Measurements from ENCODE around the gene RABAC1.
"Not testable (repeated sequence)": the region's sequence is repeated elsewhere in the genome, so short reads cannot be mapped to it uniquely, and the experiment has no call there.

The RABAC1 gene

DNA sequence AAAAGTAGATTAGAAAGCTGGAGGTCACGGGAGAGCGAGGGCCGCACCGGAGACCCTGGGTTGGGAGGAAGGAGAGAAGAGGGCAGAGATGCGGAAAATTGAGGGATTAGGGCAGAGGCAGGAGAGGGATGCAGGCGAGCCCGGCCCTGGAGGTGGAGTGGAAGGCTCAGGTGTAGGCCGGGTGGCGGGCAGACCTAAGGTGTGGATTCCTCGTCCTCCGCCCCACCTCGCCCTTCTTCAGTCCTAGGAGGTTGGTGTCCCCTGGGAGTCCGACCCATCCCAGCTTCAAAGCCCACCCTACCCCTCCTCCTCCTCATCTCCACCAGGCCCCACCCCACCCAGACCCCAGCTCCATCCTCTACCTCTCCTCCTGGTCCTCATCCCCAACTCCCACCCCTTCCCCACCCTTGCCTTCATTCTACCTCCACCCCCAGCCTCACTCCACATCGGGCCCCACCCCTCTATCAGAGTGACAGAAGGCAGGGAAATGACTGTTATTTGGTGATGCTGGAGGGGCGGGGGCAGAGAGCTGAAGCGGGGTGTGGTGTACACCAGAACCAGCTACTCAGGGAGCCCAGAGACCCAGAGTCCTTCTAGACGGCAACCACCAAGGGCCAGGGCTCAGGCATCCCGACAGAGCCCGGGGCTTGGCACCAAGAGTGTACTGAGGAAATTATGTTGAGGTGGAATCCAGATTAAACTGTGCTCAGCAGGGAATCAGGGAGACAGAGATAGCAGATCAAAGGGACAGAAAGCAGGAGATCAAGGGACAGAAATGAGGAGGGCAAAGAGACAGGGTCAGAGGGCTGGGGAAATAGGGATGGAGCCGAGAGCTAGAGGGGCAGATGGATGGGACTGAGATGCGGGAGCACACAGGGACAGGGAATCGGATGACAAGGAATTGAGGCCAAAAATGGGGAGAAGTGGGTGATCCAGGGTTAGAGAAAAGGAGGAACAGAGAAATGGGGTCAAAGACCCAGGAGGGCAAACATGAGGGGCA is 37.2 kb downstream of the RABAC1 start:
- Mint-ChIP-seq H3K4me1 (peaks cover 22% of the 10 kb centered on the region), H3K27ac (no peak overlapping the region), H3K4me3 (no peak overlapping the region), H3K9me3 (no peaks in the 10 kb centered on the region), H3K36me3 (no peaks in the 10 kb centered on the region)
- ATAC-seq (no peak), DNase-seq (ENCODE audit: low spot score in 2 of 2) (no peak)

DNA sequence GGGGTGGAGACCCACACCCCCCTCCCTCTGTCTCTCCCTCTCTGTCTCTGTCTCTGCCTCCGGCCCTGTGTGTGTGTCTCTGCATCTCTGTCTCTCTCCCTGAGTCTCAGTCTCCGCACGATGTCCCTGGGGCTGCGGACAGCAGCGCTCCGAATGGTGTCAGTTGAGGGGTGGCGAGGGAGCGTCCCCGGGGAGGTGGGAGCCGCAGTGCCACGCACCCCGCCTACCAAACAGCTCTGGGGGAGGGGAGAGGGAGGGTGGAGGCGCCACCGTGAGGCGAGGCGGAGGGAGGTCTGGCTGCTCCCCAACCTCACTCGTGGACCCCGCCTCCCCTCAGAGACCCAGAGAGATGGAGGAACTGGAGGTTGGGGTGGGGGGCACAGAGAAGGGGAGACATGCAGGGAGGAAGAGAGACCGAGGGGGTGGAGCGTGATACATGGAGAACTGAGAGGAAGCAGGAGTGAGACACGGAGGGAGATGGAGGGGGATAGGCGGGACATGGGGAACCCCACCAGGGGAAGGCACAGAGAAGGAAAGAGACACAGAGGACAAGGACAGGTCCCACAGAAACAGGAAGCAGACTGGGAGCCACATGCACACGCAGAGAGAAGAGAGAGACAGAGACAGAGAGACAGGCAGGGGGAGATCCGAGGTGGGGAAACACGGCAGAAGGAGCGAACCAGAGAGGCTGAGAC is 38.1 kb downstream of the RABAC1 start:
- H3K9me3 Mint-ChIP-seq = no peaks in the 10 kb centered on the region
- H3K27ac Mint-ChIP-seq = no peak overlapping the region
- no peaks in the 10 kb centered on the region for H3K36me3 Mint-ChIP-seq
- DNase-seq (ENCODE audit: low spot score in 2 of 2) = no peak
- H3K4me3 Mint-ChIP-seq = no peak overlapping the region
- H3K4me1 Mint-ChIP-seq = peaks cover 22% of the 10 kb centered on the region
- ATAC-seq = no peak

GRCh38 chr19:41919948-41920712 is 39.0 kb downstream of the RABAC1 start:
- ATAC-seq = peak; percentile 38
- Mint-ChIP-seq H3K9me3 (no peaks in the 10 kb centered on the region), H3K27ac (no peak overlapping the region), H3K4me3 (no peak overlapping the region), H3K36me3 (no peaks in the 10 kb centered on the region), H3K4me1 (peaks cover 22% of the 10 kb centered on the region)
- no peak for DNase-seq (ENCODE audit: low spot score in 2 of 2)

DNA sequence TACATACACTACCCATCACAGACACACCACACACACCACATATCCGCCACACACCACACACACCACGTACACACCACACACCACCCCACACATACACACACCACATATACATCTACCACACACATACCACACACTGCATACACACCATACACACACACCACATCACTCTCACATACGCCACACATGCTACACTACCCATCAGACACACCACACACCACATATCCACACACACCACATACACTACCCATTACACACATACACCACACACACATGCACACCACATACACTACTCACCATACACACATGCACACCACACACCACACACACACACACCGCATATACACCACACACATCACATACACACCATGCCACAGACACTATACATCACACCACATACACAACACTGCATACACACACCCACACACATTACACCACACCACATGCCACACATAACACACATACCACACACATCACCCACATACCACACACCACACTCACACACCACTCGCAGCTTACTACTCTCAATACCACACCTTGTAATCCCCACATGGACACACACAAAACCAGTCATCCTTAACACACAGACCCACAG is 40.4 kb downstream of the RABAC1 start:
- DNase-seq (ENCODE audit: low spot score in 2 of 2) (no peak), ATAC-seq (peak; percentile 6)
- H3K36me3 Mint-ChIP-seq = peaks cover under 1% of the 10 kb centered on the region
- no peak overlapping the region for H3K27ac Mint-ChIP-seq
- no peak overlapping the region for H3K4me3 Mint-ChIP-seq
- peaks cover 31% of the 10 kb centered on the region for H3K4me1 Mint-ChIP-seq
- H3K9me3 Mint-ChIP-seq = no peaks in the 10 kb centered on the region

DNA sequence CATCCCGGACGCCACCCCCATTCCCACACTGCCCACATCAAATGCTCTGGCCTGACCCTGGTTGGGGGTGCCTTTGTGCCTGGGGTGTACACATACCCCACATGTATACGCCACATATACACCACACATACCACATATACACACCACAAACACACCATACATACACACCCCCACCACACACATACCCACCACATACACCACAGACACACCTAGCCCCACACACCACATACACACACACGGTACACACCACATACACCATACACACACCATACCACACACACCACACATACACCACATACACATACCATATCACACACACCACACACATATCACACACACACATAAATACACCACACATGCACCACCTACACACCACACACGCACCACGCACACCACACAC is 41.0 kb downstream of the RABAC1 start:
- Mint-ChIP-seq H3K9me3 (no peaks in the 10 kb centered on the region), H3K27ac (no peak overlapping the region), H3K4me3 (no peak overlapping the region), H3K4me1 (peaks cover 30% of the 10 kb centered on the region), H3K36me3 (peaks cover 6% of the 10 kb centered on the region)
- DNase-seq (ENCODE audit: low spot score in 2 of 2) (no peak), ATAC-seq (no peak)

- no peak overlapping the region for H3K4me3 Mint-ChIP-seq
- no peak overlapping the region for H3K27ac Mint-ChIP-seq
- H3K9me3 Mint-ChIP-seq = no peaks in the 10 kb centered on the region
- no peak for DNase-seq (ENCODE audit: low spot score in 2 of 2)
- ATAC-seq = no peak
- peaks cover 27% of the 10 kb centered on the region for H3K4me1 Mint-ChIP-seq
- peaks cover 7% of the 10 kb centered on the region for H3K36me3 Mint-ChIP-seq
Observed at GRCh38 chr19:41917676-41918075, 41.4 kb downstream of the RABAC1 start.

DNA sequence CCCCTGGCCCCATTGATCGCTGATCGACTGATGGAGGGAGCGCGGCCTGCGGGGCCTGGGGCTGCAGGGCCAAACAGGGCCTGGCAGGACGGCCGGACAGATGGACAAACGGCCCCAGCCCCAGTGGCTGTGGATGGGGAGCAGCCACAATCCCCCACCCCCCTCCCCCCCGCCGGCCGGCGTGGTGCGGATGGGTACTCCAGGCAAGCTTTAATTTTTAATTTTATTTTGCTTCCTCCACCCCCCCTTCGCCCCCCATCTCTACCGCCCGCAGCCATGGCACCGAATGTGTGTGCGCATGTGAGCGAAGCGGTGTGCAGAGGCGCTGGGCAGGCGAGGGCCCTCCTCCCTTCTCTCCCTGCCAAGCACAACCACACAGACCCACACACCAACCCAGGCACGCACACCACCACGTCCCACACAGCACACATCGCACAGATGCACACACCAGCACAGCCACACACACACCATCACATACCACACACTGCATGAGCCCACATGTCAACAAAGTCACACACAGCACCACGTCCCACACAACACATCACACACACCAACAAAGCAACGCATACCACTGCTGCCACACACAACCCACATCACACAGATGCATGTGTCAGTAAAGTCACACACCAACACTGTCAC is 43.2 kb downstream of the RABAC1 start:
- H3K4me1 Mint-ChIP-seq = peaks cover 31% of the 10 kb centered on the region
- H3K9me3 Mint-ChIP-seq = no peaks in the 10 kb centered on the region
- H3K27ac Mint-ChIP-seq = no peak overlapping the region
- DNase-seq (ENCODE audit: low spot score in 2 of 2) (no peak), ATAC-seq (no peak)
- peaks cover 22% of the 10 kb centered on the region for H3K36me3 Mint-ChIP-seq
- H3K4me3 Mint-ChIP-seq = no peak overlapping the region

GRCh38 chr19:41915021-41915775 is 43.9 kb downstream of the RABAC1 start:
- no peak for ATAC-seq
- Mint-ChIP-seq H3K4me1 (peaks cover 38% of the 10 kb centered on the region), H3K36me3 (peaks cover 29% of the 10 kb centered on the region), H3K27ac (no peak overlapping the region), H3K9me3 (no peaks in the 10 kb centered on the region), H3K4me3 (no peak overlapping the region)
- no peak for DNase-seq (ENCODE audit: low spot score in 2 of 2)

DNA sequence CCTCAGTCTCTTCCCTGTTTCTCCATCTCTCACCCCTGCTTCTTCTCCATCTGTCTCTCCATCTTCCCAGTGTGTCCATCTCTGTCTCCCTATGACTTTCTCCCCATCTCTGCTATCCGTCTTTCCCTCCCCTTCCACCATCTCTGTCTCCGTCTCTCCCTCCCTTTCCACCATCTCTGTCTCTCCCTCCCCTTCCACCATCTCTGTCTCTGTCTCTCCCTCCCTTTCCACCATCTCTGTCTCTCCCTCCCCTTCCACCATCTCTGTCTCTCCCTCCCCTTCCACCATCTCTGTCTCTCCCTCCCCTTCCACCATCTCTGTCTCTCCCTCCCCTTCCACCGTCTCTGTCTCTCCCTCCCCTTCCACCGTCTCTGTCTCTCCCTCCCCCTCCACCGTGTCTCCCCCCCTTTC is 44.7 kb downstream of the RABAC1 start:
- H3K27ac Mint-ChIP-seq; DNase-seq (ENCODE audit: low spot score in 2 of 2); ATAC-seq; H3K4me3 Mint-ChIP-seq; H3K9me3 Mint-ChIP-seq: not testable (repeated sequence)
- Mint-ChIP-seq H3K36me3 (peaks cover 36% of the 10 kb centered on the region), H3K4me1 (peaks cover 39% of the 10 kb centered on the region)

DNA sequence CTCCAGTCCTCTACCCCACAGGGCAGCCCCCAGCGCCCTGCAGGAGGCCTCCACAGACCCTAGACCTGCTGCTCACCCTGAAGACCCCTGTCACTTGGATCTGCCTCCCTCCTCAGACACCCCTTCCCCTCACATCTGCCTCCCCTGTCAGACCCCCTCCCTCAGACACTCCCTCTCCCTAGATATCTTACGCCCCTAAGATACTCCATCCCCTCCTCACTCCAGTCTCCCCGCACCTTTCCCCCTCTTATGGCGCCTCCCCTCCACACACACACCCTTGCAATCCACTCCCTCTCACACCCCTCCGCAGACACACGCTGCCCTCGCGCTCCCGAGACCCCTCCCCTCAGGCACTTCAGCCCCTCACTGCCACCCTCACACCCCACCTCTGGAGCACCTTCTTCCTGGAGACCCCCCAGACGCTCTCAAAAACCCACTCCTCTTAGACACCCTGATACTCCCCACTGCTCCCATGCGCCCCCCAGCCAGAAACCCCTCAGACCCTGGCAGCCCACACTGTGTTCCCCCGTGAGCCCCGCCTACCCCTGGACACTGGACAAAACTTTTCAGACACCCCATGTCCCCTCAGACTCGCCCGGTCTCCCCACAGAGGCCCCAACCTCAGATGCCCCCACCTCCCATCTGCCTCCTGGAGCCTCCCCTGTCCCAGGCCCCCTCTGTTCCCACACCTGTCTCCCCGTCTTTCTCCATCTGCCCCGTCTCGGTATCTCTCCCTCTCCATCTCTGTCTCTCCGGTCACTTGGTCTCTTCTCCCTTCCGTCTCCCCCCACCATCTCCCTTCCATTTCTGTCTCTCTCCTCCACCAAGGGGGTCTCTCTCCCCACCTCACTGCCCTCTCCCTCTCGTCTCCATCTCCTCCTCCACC is 45.3 kb downstream of the RABAC1 start:
- ATAC-seq = peak; percentile 2

GRCh38 chr19:41912899-41913537 is 46.1 kb downstream of the RABAC1 start:
- H3K27ac Mint-ChIP-seq = peak overlapping the region; percentile 82
- no peak overlapping the region for H3K4me3 Mint-ChIP-seq
- peaks cover 39% of the 10 kb centered on the region for H3K4me1 Mint-ChIP-seq
- no peaks in the 10 kb centered on the region for H3K9me3 Mint-ChIP-seq
- no peak for DNase-seq (ENCODE audit: low spot score in 2 of 2)
- peaks cover 49% of the 10 kb centered on the region for H3K36me3 Mint-ChIP-seq
- ATAC-seq = peak; percentile 29

More for the DNA sequence above, 45.3 kb downstream of the RABAC1 start:
- Mint-ChIP-seq H3K27ac (no peak overlapping the region), H3K4me1 (peaks cover 39% of the 10 kb centered on the region), H3K4me3 (no peak overlapping the region), H3K9me3 (no peaks in the 10 kb centered on the region), H3K36me3 (peaks cover 42% of the 10 kb centered on the region)
- no peak for DNase-seq (ENCODE audit: low spot score in 2 of 2)

GRCh38 chr19:41911889-41912731 is 47.0 kb downstream of the RABAC1 start:
- DNase-seq (ENCODE audit: low spot score in 2 of 2) = no peak
- peaks cover 39% of the 10 kb centered on the region for H3K4me1 Mint-ChIP-seq
- H3K27ac Mint-ChIP-seq = peak overlapping the region; percentile 82
- H3K36me3 Mint-ChIP-seq = peaks cover 54% of the 10 kb centered on the region
- no peak for ATAC-seq
- no peak overlapping the region for H3K4me3 Mint-ChIP-seq
- H3K9me3 Mint-ChIP-seq = no peaks in the 10 kb centered on the region
